ENCODE measurements around the gene RERE.

The RERE gene

DNA sequence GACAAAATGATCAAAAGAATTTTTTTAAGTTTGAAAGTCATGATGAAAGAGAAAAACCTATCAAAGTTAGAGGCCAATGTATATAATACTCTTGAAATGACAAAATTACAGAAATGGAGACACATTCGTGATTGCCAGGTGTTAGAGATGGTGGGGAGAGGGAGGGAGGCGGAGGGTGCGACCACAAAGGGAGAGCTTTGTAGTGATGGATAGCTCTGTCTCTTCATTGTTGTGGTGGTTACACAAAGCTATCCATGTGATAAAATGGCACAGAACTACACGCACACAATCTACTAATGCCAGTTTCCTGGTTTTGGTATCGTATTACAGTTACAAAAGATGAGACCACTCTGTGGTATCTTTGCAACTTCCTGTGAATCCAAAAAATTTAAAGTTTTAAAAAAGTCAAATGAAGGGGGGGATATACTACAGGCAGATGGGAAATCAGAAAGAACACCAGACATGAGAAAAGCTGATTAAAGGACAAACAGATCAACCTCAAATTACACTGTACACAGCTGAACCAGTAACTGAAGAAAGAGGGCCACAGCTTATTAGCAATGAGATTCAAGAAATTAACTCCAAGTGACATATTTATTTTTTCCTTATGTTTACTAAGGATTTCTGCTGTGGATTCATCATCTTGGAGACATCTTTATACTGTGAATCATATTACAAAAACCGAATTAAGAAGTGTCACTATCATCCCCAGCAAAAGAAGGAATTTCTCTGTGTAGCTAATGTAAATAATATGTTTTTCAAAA, 300.5 kb downstream of the RERE start:
- CTCF ChIA-PET, result interaction anchor here (0.7 to 0.9 kb wide), 4 partner anchors 13 to 187 kb away, joined by 3 read pairs; no protein-coding TSS in a partner anchor
- POLR2A ChIA-PET, result interaction anchor here (0.9 to 1.2 kb wide), 2 partner anchors 9 to 184 kb away, joined by 4 to 9 read pairs; no protein-coding TSS in a partner anchor
- no peak for TF ChIP-seq GLIS2 (tag by site-specific recombination; IDR thresholded peaks at IDR 0.05)
- TF ChIP-seq KLF10 (tag by site-specific recombination; IDR thresholded peaks at IDR 0.05), result no peak
- no peak for TF ChIP-seq ZNF292 (tag by site-specific recombination; IDR thresholded peaks at IDR 0.05; ENCODE audit: borderline replicate concordance, low read depth)
- TF ChIP-seq ZNF138 (tag by site-specific recombination; IDR thresholded peaks at IDR 0.05; ENCODE audit: borderline replicate concordance), result no peak
- TF ChIP-seq, protein P1, sequence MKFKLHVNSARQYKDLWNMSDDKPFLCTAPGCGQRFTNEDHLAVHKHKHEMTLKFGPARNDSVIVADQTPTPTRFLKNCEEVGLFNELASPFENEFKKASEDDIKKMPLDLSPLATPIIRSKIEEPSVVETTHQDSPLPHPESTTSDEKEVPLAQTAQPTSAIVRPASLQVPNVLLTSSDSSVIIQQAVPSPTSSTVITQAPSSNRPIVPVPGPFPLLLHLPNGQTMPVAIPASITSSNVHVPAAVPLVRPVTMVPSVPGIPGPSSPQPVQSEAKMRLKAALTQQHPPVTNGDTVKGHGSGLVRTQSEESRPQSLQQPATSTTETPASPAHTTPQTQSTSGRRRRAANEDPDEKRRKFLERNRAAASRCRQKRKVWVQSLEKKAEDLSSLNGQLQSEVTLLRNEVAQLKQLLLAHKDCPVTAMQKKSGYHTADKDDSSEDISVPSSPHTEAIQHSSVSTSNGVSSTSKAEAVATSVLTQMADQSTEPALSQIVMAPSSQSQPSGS (tag by site-specific recombination; IDR thresholded peaks at IDR 0.05; ENCODE audit: low read depth), result no peak
- no peak for TF ChIP-seq ZNF843 (tag by site-specific recombination; IDR thresholded peaks at IDR 0.05)
- TF ChIP-seq ZNF664 (tag by site-specific recombination; IDR thresholded peaks at IDR 0.05), result no peak
- TF ChIP-seq ZSCAN30 (tag by site-specific recombination; IDR thresholded peaks at IDR 0.05), result no peak
- no peak for TF ChIP-seq ZFP69B (tag by site-specific recombination; IDR thresholded peaks at IDR 0.05)
- TF ChIP-seq OSR2 (tag by site-specific recombination; IDR thresholded peaks at IDR 0.05), result no peak
- no peak for TF ChIP-seq ZNF558 (tag by site-specific recombination; IDR thresholded peaks at IDR 0.05)
- TF ChIP-seq, protein P2, sequence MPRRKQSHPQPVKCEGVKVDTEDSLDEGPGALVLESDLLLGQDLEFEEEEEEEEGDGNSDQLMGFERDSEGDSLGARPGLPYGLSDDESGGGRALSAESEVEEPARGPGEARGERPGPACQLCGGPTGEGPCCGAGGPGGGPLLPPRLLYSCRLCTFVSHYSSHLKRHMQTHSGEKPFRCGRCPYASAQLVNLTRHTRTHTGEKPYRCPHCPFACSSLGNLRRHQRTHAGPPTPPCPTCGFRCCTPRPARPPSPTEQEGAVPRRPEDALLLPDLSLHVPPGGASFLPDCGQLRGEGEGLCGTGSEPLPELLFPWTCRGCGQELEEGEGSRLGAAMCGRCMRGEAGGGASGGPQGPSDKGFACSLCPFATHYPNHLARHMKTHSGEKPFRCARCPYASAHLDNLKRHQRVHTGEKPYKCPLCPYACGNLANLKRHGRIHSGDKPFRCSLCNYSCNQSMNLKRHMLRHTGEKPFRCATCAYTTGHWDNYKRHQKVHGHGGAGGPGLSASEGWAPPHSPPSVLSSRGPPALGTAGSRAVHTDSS (tag by site-specific recombination; IDR thresholded peaks at IDR 0.05), result no peak
- no peak for TF ChIP-seq ZNF621 (tag by site-specific recombination; IDR thresholded peaks at IDR 0.05)
- TF ChIP-seq KLF8 (tag by site-specific recombination; IDR thresholded peaks at IDR 0.05), result no peak
- TF ChIP-seq, protein P3, sequence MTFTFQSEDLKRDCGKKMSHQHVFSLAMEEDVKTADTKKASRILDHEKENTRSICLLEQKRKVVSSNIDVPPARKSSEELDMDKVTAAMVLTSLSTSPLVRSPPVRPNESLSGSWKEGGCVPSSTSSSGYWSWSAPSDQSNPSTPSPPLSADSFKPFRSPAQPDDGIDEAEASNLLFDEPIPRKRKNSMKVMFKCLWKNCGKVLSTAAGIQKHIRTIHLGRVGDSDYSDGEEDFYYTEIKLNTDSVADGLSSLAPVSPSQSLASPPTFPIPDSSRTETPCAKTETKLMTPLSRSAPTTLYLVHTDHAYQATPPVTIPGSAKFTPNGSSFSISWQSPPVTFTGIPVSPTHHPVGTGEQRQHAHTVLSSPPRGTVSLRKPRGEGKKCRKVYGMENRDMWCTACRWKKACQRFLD (tag by site-specific recombination; IDR thresholded peaks at IDR 0.05), result no peak
- TF ChIP-seq BCL11B (tag by site-specific recombination; IDR thresholded peaks at IDR 0.05; ENCODE audit: low read depth), result no peak
- no peak for TF ChIP-seq ZNF335 (tag by site-specific recombination; conservative IDR thresholded peaks at IDR 0.05)
- TF ChIP-seq FEZF1 (tag by site-specific recombination; IDR thresholded peaks at IDR 0.05), result no peak
- Histone ChIP-seq H3K4me3 (ENCODE audit: low read depth, low read length) (no peak overlapping the region), H3K27ac (ENCODE audit: extremely low read depth, low read depth, low read length) (no peak overlapping the region), H3K36me3 (ENCODE audit: control insufficient read depth in 2 of 2, insufficient read depth in 1 of 2, low read length in 2 of 2) (peaks cover 0 to 5% of the 10 kb centered on the region in 2 experiments; a peak in 2 of 3 replicates), H3K4me1 (ENCODE audit: control insufficient read depth, insufficient read depth, low read length) (peaks cover 14% of the 10 kb centered on the region), H3K9me3 (ENCODE audit: control insufficient read depth, insufficient read depth, low read depth, low read length) (no peaks in the 10 kb centered on the region)

DNA sequence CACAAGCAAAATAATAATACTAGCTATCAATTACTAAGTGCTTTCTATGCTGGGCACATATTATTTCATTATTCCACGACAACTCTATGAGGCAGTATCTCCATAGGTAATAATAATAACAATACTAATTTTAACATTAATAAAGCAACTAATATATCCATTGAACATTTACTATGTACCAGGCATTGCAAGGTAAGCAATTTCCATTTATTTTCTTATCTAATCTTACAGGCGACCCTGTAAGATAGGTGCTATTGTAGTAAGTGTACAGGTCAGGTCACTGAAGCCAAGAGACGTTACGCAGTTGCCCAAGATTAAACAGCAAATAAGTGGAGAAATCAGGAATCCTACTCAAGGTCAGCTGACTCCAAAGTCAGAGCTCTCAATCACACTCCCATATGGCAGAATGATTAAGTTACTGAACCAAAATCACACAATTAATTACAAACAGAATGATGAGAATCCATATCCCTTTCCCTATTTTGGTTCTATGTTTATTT, 301.1 kb downstream of the RERE start:
- CTCF ChIA-PET, result interaction anchor here (0.7 kb wide), 2 partner anchors 13 to 155 kb away, joined by 3 read pairs; no protein-coding TSS in a partner anchor
- TF ChIP-seq BCL11A (tag by site-specific recombination; IDR thresholded peaks at IDR 0.05; ENCODE audit: low read depth), result no peak
- TF ChIP-seq, protein P1 (tag by site-specific recombination; IDR thresholded peaks at IDR 0.05; ENCODE audit: low read depth), result no peak
- POLR2A ChIA-PET, result interaction anchor here (0.9 to 1.2 kb wide), 2 partner anchors 9 to 184 kb away, joined by 4 to 9 read pairs; no protein-coding TSS in a partner anchor
- Histone ChIP-seq H3K9me3 (ENCODE audit: control insufficient read depth, insufficient read depth, low read depth, low read length) (no peaks in the 10 kb centered on the region), H3K4me1 (ENCODE audit: control insufficient read depth, insufficient read depth, low read length) (peaks cover 14% of the 10 kb centered on the region), H3K36me3 (ENCODE audit: control insufficient read depth in 2 of 2, insufficient read depth in 1 of 2, low read length in 2 of 2) (peaks cover 0 to 5% of the 10 kb centered on the region in 2 experiments; a peak in 2 of 3 replicates), H3K4me3 (ENCODE audit: low read depth, low read length) (no peak overlapping the region), H3K27ac (ENCODE audit: extremely low read depth, low read depth, low read length) (no peak overlapping the region)

All from HEK293 (cell line).